Small intestine (tissue), 7 donors: Measurements from ENCODE around the gene TMEM89. TPM values are rescaled to one million over a fixed set of nuclear protein-coding genes. Genes with fewer than 3 reads are reported as not detected.
A peak's percentile ranks its signal among the peaks of the same experiment; 100 is the strongest.

ENCODE experiments used
- DNase-seq, 2 donors: peaks; one replicate each; pipeline versions ENCODE4 v3.0.0 to v3.0.0-alpha.2; 2013
- FAIRE-seq: peaks from 2 replicates; lab custom pipeline; 2012; peaks lifted over from hg19 to GRCh38; lab: Jason Lieb, UNC
- H3K27ac ChIP-seq, 3 donors: one replicate each; pipeline ENCODE4 v1.5.1; 2013; ENCODE audit warnings: low read length in 2 of 3, mild to moderate bottlenecking in 2 of 3, control low read depth in 1 of 3, inconsistent platforms in 1 of 3, low read depth in 1 of 3, moderate library complexity in 1 of 3
- H3K27me3 ChIP-seq, 3 donors: one replicate each; pipeline ENCODE4 v1.6.1; 2013; ENCODE audit warnings: low read length in 3 of 3, inconsistent platforms in 1 of 3; ENCODE audit not compliant: control insufficient read depth in 3 of 3, insufficient read depth in 3 of 3
- H3K36me3 ChIP-seq, 3 donors: one replicate each; pipeline ENCODE4 v1.6.1; 2013; ENCODE audit warnings: low read length in 3 of 3, inconsistent platforms in 1 of 3, low read depth in 1 of 3, mild to moderate bottlenecking in 1 of 3, moderate library complexity in 1 of 3; ENCODE audit not compliant: control insufficient read depth in 3 of 3, insufficient read depth in 2 of 3
- H3K4me1 ChIP-seq, 3 donors: one replicate each; pipeline ENCODE4 v1.6.1; 2013; ENCODE audit warnings: low read length in 2 of 3, inconsistent platforms in 1 of 3, low read depth in 1 of 3, mild to moderate bottlenecking in 1 of 3, moderate library complexity in 1 of 3; ENCODE audit not compliant: control insufficient read depth in 3 of 3, insufficient read depth in 2 of 3
- H3K4me3 ChIP-seq, 3 donors: one replicate each; pipeline ENCODE4 v1.5.1; 2013; ENCODE audit warnings: low read length in 3 of 3, control low read depth in 1 of 3, inconsistent platforms in 1 of 3, low read depth in 1 of 3, mild to moderate bottlenecking in 1 of 3, moderate library complexity in 1 of 3
- H3K9me3 ChIP-seq, 2 donors: one replicate each; pipeline ENCODE4 v1.6.1; 2013; ENCODE audit warnings: low read depth in 1 of 2, low read length in 1 of 2; ENCODE audit not compliant: control insufficient read depth in 2 of 2, insufficient read depth in 1 of 2
- WGBS, 3 donors: extraction: QIAGEN DNeasy Blood & Tissue Kit; methylation state at CpG; one replicate each; pipeline ENCODE4 v1.1.7; 2013; 5-methylcytosine and 5-hydroxymethylcytosine counted together
- polyA plus RNA-seq, 4 donors: library from polyadenylated mRNA; stranded (reverse) in 3 of 4; unstranded in 1 of 4; fragments of 200-250 nt in 3 of 4; fragments of 120-200 nt in 1 of 4; gene quantifications; one replicate each; pipeline versions ENCODE4 v1.2.1 to v1.2.3, GENCODE V29; 2013
- donor health status: healthy with polysubstance abuse.
- donor health status: control.
- donor health status: control.
- donor health status: Bipolar disorder and iron deficiency.
- donor health status: healthy.

TMEM89 gene
- polyA plus RNA-seq, 4 donors = 0.21 to 0.24 TPM; not detected in 2

- no peak for FAIRE-seq
Observed at GRCh38 chr3:48635222-48636021, 13.9 kb upstream of the TMEM89 start, which contains the start of gene SLC26A6. TSS of gene SLC26A6 (minus strand) at chr3:48635461. CDS start at chr3:48635393, 68 bp downstream.

DNA sequence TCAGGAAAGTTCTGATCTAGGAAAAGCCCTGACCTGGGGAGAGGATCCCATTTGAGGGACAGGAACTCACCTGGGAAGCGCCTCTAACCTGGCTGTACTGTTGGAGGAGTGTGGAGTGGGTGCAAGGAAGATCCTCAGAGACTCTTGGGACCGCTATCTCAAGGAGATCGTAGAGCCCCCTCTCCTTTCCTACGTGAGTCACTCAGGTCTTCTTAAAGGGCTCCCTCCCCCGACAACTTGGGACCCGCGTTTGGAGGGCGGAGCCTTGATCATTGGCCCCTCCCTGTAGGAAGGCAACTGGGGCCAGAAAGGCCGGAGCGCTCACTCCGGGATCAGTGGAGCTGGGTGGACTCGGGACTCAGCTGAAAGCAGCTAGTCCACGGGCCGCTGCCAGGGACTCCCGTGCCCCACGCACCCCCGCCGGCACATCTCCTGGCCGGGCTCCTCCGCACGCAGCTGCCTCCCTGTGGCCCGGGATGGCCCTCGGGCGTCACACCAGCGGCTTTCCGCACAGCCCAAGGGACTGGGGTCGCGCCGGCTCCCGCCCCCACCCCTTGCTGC lies 13.2 kb upstream of the TMEM89 start:
- Histone ChIP-seq H3K9me3 (no peaks in the 10 kb centered on the region), H3K36me3 (peaks cover 0 to 39% (median 0%) of the 10 kb centered on the region in 3 donors), H3K27ac (peak overlapping the region in 2 of 3 donors; percentile 65 to 69), H3K27me3 (no peaks in the 10 kb centered on the region), H3K4me3 (peak overlapping the region; percentile 73 to 92 (median 80)), H3K4me1 (peaks cover 0 to 21% (median 3%) of the 10 kb centered on the region in 3 donors)
- no peak for FAIRE-seq
- WGBS, 3 donors = 3 to 4% (median 3%) methylated on average over 23 to 30 of the region's 30 CpGs
- DNase-seq = peak; percentile 61

More at GRCh38 chr3:48635222-48636021, 13.9 kb upstream of the TMEM89 start, which contains the start of gene SLC26A6:
- Histone ChIP-seq H3K4me3 (peak within 1 kb of the TSS; percentile 73 to 92 (median 80)), H3K27ac (peak within 1 kb of the TSS in 2 of 3 donors; percentile 69 to 84), H3K36me3 (peaks cover 0 to 32% (median 0%) of the 10 kb centered on the region in 3 donors), H3K27me3 (no peaks in the 10 kb centered on the region), H3K4me1 (peaks cover 0 to 21% (median 3%) of the 10 kb centered on the region in 3 donors), H3K9me3 (no peaks in the 10 kb centered on the region)
- 0 to 1% (median 1%) methylated on average over 53 to 68 of the region's 68 CpGs for WGBS, 3 donors
- DNase-seq = peak; percentile 98 to 99

DNA sequence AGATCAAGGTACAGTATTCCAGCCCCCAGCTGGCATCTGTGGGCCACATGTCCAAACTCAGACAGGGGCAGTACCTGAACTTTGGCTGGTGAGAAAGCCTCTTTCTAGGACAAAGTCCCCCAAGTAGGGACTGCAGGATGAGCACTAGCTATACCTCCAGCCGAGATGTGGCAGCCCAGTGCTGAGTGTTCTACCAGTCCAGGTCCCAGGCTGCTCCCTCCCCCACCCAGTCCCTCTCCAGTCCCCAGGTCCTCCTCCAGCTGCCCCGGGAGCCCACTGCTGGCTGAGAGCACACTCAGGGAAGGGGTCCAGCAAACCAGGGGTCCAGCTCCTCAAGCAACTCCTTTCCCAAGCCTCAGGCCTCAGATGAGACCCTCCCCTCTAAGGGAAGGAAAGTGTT lies 12.2 kb upstream of the TMEM89 start:
- H3K27me3 ChIP-seq = no peaks in the 10 kb centered on the region
- DNase-seq (no peak), FAIRE-seq (no peak)
- peaks cover 0 to 47% (median 0%) of the 10 kb centered on the region in 3 donors for H3K36me3 ChIP-seq
- peaks cover 0 to 21% (median 3%) of the 10 kb centered on the region in 3 donors for H3K4me1 ChIP-seq
- WGBS, 3 donors = 67 to 89% (median 80%) methylated on average over 2 of the region's 2 CpGs
- H3K9me3 ChIP-seq = no peaks in the 10 kb centered on the region
- no peak overlapping the region for H3K4me3 ChIP-seq
- no peak overlapping the region for H3K27ac ChIP-seq

DNA sequence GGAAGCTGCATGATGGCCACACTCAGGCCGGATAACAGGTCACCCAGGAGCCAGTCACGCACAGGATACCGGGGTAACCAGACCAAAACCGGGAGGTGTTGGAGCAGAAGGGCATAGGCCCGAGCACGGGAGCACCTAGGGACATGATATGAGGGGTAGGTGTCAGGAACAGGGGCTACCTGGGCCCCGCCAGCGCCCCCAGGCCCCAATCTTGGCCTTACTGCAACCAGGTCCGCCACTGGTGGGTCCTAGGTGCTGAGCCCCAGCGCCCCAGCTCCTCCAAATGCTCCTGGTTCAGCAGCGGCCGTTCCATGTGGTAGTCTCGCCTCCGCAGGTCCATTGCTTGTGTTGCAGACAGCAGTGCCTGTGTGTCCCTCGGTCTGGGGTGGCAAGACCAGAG lies 11.7 kb upstream of the TMEM89 start:
- Histone ChIP-seq H3K36me3 (peaks cover 0 to 52% (median 0%) of the 10 kb centered on the region in 3 donors), H3K27me3 (no peaks in the 10 kb centered on the region), H3K9me3 (no peaks in the 10 kb centered on the region), H3K27ac (no peak overlapping the region), H3K4me3 (no peak overlapping the region), H3K4me1 (peaks cover 0 to 21% (median 3%) of the 10 kb centered on the region in 3 donors)
- 91 to 97% (median 95%) methylated on average over 15 of the region's 15 CpGs for WGBS, 3 donors
- no peak for DNase-seq
- FAIRE-seq = no peak

DNA sequence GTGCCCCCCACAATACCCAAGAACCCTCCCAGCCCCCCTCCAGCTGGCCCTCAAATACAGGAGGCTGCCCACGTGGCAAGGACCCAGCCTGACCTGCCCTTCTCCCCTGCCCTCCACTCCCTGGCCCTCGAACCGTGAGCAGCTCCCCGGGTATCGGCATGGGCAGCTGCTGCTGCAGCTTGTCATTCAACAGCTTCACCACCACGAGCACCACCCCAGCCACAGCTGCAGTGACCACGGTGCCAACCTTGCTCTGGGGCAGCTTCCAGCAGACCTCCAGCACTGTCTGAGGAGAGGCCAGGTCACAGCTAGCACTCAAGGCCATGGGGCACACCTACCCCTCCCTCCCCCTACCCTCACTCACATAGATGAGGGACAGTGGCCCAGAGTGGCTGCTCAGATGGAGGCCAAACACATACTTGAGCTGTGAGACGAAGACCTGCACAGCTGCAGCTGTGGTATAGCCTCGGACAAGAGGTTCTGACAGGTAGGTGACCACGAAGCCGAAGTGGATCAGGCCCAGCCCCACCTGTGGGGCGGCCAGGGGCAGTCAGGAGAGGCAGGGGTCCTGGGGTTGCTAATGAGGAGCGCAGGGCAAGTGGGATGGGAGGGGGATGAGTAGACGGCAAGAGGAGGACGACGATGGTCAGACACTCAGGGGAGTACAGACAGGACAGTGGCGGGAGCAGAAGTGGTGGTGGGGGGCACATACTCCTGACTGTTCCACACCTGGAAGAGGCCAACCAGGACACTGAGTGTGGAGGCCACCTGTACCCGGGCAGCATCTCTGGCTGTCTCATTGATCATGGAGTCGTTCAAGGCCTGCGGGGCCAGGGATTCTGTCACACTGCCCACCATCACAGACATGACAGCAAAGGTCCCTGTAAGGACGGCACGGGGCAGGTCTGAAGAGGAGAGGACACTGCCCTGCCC lies 10.2 kb upstream of the TMEM89 start:
- H3K9me3 ChIP-seq = no peaks in the 10 kb centered on the region
- H3K27ac ChIP-seq = no peak overlapping the region
- peaks cover 0 to 21% (median 3%) of the 10 kb centered on the region in 3 donors for H3K4me1 ChIP-seq
- DNase-seq (no peak), FAIRE-seq (no peak)
- 89 to 94% (median 90%) methylated on average over 21 to 22 of the region's 22 CpGs for WGBS, 3 donors
- H3K27me3 ChIP-seq = no peaks in the 10 kb centered on the region
- peaks cover 0 to 67% (median 2%) of the 10 kb centered on the region in 3 donors for H3K36me3 ChIP-seq
- no peak overlapping the region for H3K4me3 ChIP-seq

GRCh38 chr3:48630833-48631232 lies 9.3 kb upstream of the TMEM89 start:
- Histone ChIP-seq H3K4me1 (peaks cover 0 to 12% (median 0%) of the 10 kb centered on the region in 3 donors), H3K36me3 (peaks cover 0 to 76% (median 6%) of the 10 kb centered on the region in 3 donors), H3K27me3 (no peaks in the 10 kb centered on the region), H3K4me3 (no peak overlapping the region), H3K9me3 (no peaks in the 10 kb centered on the region), H3K27ac (no peak overlapping the region)
- no peak for DNase-seq
- FAIRE-seq = no peak
- WGBS, 3 donors = 92 to 97% (median 94%) methylated on average over 12 of the region's 12 CpGs

DNA sequence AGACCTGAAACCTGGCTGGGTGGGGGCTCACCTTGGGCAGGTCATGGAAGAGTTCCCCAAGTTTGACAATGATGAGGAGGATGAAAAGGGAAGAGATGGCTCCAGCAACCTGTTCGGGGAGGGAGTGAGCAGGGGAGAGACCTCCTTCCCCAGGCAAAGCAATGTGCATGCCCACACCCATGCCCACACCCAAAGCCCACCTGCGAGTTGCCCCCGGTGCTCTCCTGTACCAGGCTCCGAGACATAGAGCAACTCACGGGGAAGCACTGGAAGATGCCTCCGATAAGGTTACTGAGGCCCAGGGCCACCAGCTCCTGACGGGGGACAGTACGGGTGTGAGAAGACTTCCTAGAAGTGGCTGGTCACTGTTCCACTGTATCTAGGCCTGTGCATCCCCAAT lies 8.8 kb upstream of the TMEM89 start:
- no peaks in the 10 kb centered on the region for H3K27me3 ChIP-seq
- no peak overlapping the region for H3K4me3 ChIP-seq
- peaks cover 0 to 12% (median 0%) of the 10 kb centered on the region in 3 donors for H3K4me1 ChIP-seq
- no peaks in the 10 kb centered on the region for H3K9me3 ChIP-seq
- whole genome bisulfite sequencing, 3 donors = 95 to 97% (median 96%) methylated on average over 7 to 8 of the region's 8 CpGs
- FAIRE-seq (no peak), DNase-seq (no peak)
- H3K36me3 ChIP-seq = peaks cover 0 to 80% (median 6%) of the 10 kb centered on the region in 3 donors
- no peak overlapping the region for H3K27ac ChIP-seq
